ENCODE results near the gene CD109.

GRCh38 chr6:73703466-73703865, 7.5 kb downstream of the CD109 start:
- no peak for TF ChIP-seq POLR2A (IDR thresholded peaks at IDR 0.05; ENCODE audit: extremely low read depth, insufficient read length)
- no peak for TF ChIP-seq CTCF (IDR thresholded peaks at IDR 0.05; ENCODE audit: low read depth, low read length)
- TF ChIP-seq MYC (IDR thresholded peaks at IDR 0.05; ENCODE audit: low read depth, low read length) = no peak
- TF ChIP-seq MAX (IDR thresholded peaks at IDR 0.05; ENCODE audit: low read depth, low read length) = no peak

All from NB4 (cell line).